ENCODE data around the gene SUV39H2.

GRCh38 chr10:14891151-14891550 lies 12.5 kb downstream of the SUV39H2 start:
- TF ChIP-seq CTCF (IDR thresholded peaks at IDR 0.05): no peak
- TF ChIP-seq POLR2AphosphoS5 (IDR thresholded peaks at IDR 0.05): no peak
- TF ChIP-seq POLR2A (IDR thresholded peaks at IDR 0.05; ENCODE audit: low read depth): no peak

Measured in esophagus muscularis mucosa (tissue), 3 donors.